GM19193 (cell line): ENCODE data around the gene DPYSL3.

Experiments
- POLR2A ChIP-seq: IDR thresholded peaks from 4 replicates; pipeline ENCODE4 v1.6.1; 2011; ENCODE audit not compliant: insufficient read depth, insufficient read length; ENCODE audit errors: extremely low read depth

The DPYSL3 gene

GRCh38 chr5:147530530-147531389, 20.9 kb upstream of the DPYSL3 start:
- no peak for TF ChIP-seq POLR2A

GRCh38 chr5:147523069-147523468, 13.2 kb upstream of the DPYSL3 start:
- TF ChIP-seq POLR2A = no peak

GRCh38 chr5:147522435-147522834, 12.6 kb upstream of the DPYSL3 start:
- TF ChIP-seq POLR2A = no peak

- TF ChIP-seq POLR2A = no peak
Measured at GRCh38 chr5:147520450-147520849, 10.6 kb upstream of the DPYSL3 start.

- no peak for TF ChIP-seq POLR2A
Measured at GRCh38 chr5:147519380-147519779, 9.5 kb upstream of the DPYSL3 start.

- no peak for TF ChIP-seq POLR2A
Measured at GRCh38 chr5:147517383-147517782, 7.5 kb upstream of the DPYSL3 start.

- TF ChIP-seq POLR2A = no peak
Measured at GRCh38 chr5:147515269-147515668, 5.4 kb upstream of the DPYSL3 start.

- TF ChIP-seq POLR2A = no peak
Measured at GRCh38 chr5:147512659-147513379, 3.0 kb upstream of the DPYSL3 start.

GRCh38 chr5:147510885-147511284, 1.0 kb upstream of the DPYSL3 start:
- no peak for TF ChIP-seq POLR2A

GRCh38 chr5:147509041-147509709, 693 bp downstream of the DPYSL3 start:
- no peak for TF ChIP-seq POLR2A

GRCh38 chr5:147508711-147509040, 1.2 kb downstream of the DPYSL3 start:
- TF ChIP-seq POLR2A = no peak

GRCh38 chr5:147507480-147508126, 2.3 kb downstream of the DPYSL3 start:
- TF ChIP-seq POLR2A = no peak

GRCh38 chr5:147504535-147504934, 5.3 kb downstream of the DPYSL3 start:
- no peak for TF ChIP-seq POLR2A

- TF ChIP-seq POLR2A = no peak
Measured at GRCh38 chr5:147504011-147504410, 5.9 kb downstream of the DPYSL3 start.

- TF ChIP-seq POLR2A = no peak
Measured at GRCh38 chr5:147490989-147491388, 18.9 kb downstream of the DPYSL3 start.
